Right lobe of liver (tissue), 4 donors: ENCODE data around the gene FGFR4.

ENCODE experiments used
- CTCF ChIP-seq, 4 donors: fragments of 200-600 bp in 3 of 4; fragments of 450-650 bp in 1 of 4; IDR thresholded peaks; one replicate each; pipeline versions ENCODE4 v1.5.1 to v1.8.0; 2016 to 2022; ENCODE audit warnings: antibody characterized with exemption in 4 of 4, mild to moderate bottlenecking in 2 of 4
- POLR2A ChIP-seq: fragments of 450-650 bp; IDR thresholded peaks from one replicate; pipeline ENCODE4 v1.6.1; 2017; ENCODE audit warnings: antibody characterized with exemption, mild to moderate bottlenecking
- donor health status: DM: no; HTN: no; CAD: no.
- donor health status: DM: no; HTN: no; CAD: no.
- donor health status: DM: no; HTN: yes; CAD: no.

- TF ChIP-seq POLR2A (no peak), CTCF (IDR thresholded peaks at IDR 0.05) (no peak)
These were observed 53.6 kb downstream of the FGFR4 start for GRCh38 chr5:177140312-177140711.
